Measurements from ENCODE around the gene AEBP2.
"Not testable (repeated sequence)": the region's sequence is repeated elsewhere in the genome, so short reads cannot be mapped to it uniquely, and the experiment has no call there.

The AEBP2 gene

GRCh38 chr12:19421503-19422282 lies 17.6 kb upstream of the AEBP2 start:
- DNase-seq, result no peak

GRCh38 chr12:19423166-19423930 lies 15.9 kb upstream of the AEBP2 start:
- DNase-seq, result no peak

- DNase-seq, result no peak
These were observed 11.0 kb upstream of the AEBP2 start for GRCh38 chr12:19428246-19428645.

- not testable (repeated sequence) for DNase-seq
These were observed 9.8 kb upstream of the AEBP2 start for GRCh38 chr12:19429491-19429890.

GRCh38 chr12:19430988-19431387 lies 8.3 kb upstream of the AEBP2 start:
- DNase-seq, result no peak

DNA sequence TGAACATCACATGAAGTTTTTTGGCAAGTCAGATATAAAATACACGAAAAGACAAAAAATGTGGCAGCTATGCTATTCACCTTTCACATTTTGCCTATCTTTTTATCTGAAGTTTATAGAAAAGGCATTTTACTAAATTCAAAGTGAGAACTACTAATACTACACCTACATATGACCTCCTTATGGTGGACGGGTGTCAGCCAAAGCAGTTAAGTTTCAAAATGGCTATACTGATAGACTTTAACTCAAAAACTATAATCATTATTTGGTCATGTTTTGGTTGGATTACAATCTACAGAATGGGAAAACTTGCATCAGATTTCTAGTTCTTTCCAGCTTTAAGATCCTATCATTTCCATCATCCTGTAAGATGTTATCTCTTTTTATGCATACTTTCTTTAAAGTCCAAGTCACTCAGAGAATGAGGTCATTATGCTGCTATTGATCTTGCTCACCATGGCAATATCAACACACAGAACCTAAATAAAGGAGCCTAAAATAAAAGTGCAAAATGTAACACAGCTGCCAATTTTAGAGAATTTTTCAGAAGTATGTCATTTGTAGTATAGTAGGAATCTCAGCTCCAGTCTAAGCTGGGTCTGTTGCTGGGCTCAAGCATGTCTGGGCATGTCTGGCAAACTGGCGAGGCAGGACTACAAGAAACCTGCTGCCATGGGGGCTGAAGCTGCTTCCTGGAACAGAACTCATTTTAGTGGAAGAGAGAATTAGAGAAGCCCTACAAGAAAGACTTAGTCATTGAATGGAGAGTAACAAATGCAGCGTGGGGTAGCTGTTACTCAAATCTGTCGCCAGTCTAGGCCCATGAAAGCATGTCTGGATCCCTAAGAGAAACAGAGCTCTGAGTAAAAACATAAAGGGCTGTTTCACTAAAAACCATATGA lies 7.6 kb upstream of the AEBP2 start:
- peak; percentile 71 for DNase-seq

GRCh38 chr12:19432309-19433170 lies 6.8 kb upstream of the AEBP2 start:
- DNase-seq, result peak; percentile 58

DNA sequence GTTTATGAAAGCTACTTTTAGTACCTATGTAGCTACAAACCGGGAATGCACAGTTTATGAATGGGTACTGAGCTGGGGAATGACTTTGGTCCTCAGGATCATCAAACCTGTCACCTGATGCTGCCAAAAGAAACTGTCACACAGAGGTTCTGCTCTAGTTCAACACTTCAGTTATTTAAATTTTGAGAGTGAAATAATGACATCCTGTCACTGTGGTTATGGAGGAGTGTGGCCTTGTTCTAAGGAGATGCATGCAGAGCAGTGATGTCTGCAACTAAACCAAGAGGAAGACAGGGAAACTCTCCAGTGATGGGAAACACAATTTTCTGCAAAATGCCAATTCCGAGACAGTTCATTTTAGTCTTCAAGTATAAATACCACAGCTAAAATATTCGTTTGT lies 4.8 kb upstream of the AEBP2 start:
- peak; percentile 40 for DNase-seq

DNA sequence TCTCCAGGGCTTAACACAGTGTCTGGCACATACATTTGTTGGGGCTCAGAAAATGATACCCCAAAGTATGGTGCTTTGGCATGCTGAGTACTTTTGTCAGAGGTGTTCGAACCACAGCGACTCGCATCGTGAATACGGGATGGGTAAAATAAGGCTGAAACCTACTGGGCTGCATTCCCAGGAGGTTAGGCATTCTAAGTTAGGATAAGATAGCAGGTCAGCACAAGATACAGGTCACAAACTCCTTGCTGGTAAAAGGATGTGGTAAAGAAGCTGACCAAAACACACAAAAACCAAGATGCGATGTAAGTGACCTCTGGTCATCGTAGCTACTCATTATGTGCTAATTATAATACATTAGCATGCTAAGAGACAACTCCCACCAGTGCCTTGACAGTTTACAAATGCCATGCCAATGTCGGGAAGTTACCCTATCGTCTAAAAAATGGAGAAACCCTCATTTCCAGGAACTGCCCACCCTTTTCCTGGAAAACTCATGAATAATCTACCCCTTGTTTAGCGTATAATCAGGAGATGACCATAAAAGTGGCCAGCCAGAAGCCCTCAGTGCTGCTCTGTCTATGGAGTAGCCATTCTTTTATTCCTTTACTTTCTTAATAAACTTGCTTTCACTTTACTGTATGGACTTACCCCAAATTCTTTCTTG lies 3.3 kb upstream of the AEBP2 start:
- DNase-seq, result peak; percentile 30

GRCh38 chr12:19436931-19437330 lies 2.4 kb upstream of the AEBP2 start:
- no peak for DNase-seq

DNA sequence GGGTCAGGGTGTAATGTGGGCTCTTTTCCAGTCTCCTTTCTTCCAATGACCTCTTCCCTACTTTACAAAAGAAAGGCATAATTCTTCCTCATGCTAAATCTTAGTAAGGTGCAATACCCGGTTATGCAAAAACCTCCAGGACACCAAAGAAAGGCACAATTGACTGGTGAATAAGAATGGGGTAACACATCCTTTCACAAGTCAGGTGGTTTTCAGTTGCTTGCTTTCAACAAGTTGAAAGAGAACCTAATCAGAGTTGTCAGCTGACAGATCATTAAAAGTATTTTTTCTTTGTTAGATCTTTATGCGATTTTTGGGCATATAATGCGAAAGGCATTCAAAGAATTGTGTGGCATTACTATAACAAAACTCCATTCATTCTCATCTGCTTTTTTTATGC lies 1.3 kb upstream of the AEBP2 start:
- no peak for DNase-seq

GRCh38 chr12:19440019-19440858 lies 947 bp downstream of the AEBP2 start:
- peak; percentile 85 for DNase-seq

DNA sequence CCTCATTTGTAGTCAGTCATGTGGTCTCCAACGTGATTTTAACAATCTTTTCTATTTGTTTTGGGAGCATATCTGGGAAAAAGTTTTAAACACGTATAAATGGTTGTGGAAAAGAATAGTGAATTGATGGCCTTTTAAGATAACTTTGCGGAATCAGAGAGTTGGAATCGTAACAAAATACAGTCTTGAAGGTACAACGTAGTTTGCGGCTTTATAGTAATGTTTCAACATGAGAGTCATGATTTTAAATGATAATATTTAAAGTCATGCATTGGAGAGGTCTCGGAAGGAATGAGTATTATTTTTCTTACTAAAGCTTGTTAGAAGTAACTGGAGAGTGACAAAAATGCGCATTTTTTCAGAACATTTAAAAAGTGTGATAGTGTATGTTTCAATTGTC lies 1.6 kb downstream of the AEBP2 start:
- no peak for DNase-seq

GRCh38 chr12:19443585-19443984 lies 4.3 kb downstream of the AEBP2 start:
- DNase-seq, result no peak

- no peak for DNase-seq
These were observed 4.8 kb downstream of the AEBP2 start for GRCh38 chr12:19444097-19444496.

DNA sequence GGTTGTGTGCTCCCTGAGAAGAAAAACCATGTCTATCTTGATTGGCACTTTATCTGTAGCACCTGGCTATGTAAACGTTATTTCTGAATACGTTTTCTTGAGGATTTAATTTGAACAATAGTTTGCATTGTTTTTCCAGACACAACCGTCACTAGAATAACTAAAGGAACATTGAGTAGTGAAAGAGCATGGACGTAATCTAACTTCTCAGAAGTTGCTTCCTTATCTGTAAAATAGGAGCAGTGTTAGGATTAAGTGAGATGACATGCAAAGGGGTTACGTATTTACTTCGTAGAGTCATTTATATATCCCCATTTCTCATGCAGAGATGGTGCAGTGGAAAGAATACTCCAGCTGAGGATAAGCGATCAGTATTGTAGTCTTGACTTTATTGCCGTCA lies 8.1 kb downstream of the AEBP2 start:
- DNase-seq, result no peak

DNA sequence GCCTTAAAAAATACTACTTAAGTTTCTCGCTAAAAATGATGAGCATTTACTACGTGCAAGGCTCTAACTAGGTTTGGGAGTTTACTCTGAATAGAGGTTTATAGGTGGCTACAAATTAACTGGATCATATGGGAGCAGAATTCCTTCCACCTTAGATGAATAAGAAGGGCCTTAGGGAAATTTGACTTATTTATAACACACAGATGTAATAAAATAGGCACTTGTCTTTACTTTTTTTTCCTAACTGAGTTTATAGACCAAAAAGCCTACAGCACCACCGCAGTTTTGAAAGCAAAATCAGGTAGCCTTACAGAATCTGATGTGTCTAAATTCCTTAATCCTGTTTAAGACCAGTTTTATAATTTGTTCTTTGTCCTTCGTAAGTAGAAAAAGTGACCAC lies 10.5 kb downstream of the AEBP2 start:
- DNase-seq, result no peak

DNA sequence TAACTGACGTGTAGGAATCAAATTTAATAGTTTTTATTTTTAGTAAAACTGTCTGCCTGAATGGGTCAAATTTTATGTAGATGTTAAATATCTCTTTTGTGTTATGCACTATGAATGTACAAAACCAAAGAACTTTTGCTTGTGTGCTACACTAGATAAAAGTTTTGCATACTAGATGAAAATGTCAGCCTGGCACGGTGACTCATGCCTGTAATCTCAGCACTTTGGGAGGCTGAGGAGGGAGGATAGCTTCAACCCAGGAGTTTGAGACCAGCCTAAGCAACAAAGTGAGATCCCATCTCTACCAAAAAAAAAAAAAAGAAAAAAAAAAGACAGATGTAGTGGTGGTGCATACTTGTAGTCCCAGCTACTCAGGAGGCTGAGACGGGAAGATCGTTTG lies 11.1 kb downstream of the AEBP2 start:
- DNase-seq, result no peak

GRCh38 chr12:19451196-19451595 lies 11.9 kb downstream of the AEBP2 start:
- DNase-seq, result no peak

DNA sequence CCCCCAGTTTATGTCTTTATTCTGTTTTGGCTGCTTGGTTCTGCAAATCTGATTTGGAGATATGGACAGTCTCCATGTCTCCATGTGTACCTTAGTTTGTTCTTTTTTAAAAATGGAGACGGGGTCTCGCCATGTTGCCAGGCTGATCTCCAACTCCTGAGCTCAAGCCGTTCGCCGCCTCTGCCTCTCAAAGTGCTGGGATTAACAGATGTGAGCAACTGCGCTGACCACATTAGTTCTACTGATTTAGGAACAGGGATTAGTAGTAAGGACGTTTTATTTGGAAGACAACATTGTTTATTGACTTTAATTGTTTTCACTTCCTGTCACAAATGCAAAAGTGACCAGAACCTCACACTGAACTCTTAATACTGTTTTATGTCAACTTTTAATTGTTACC lies 14.7 kb downstream of the AEBP2 start:
- DNase-seq, result no peak

- DNase-seq, result no peak
These were observed 15.5 kb downstream of the AEBP2 start for GRCh38 chr12:19454837-19455236.
